HL-60 (cell line): ENCODE measurements around the gene SERPINB2.

Source experiments
- DNase-seq, 2 experiments: peaks; one replicate each; pipeline ENCODE4 v3.0.0-alpha.2; 2010 to 2020; ENCODE audit warnings: low read depth in 1 of 2, low spot score in 1 of 2
- H3K27ac ChIP-seq: fragments of 250-450 bp; sonication (Bioruptor Pico); replicated peaks from 2 replicates; pipeline ENCODE4 v1.5.1; 2020; ENCODE audit warnings: mild to moderate bottlenecking, moderate library complexity
- H3K27me3 ChIP-seq: fragments of 250-450 bp; sonication (Bioruptor Pico); 2 replicates; pipeline ENCODE4 v1.5.1; 2021; ENCODE audit warnings: mild to moderate bottlenecking, moderate library complexity; ENCODE audit not compliant: insufficient read depth, poor library complexity, severe bottlenecking
- H3K4me3 ChIP-seq: replicated peaks from 2 replicates; pipeline ENCODE4 v1.5.1; 2011; ENCODE audit warnings: mild to moderate bottlenecking, control low read depth, low read length; ENCODE audit not compliant: insufficient read depth
- GABPA ChIP-seq: IDR thresholded peaks from 2 replicates; pipeline ENCODE4 v1.6.1; 2012; ENCODE audit warnings: low read depth
- POLR2AphosphoS5 ChIP-seq: IDR thresholded peaks from 2 replicates; pipeline ENCODE4 v1.6.1; 2012; ENCODE audit warnings: low read depth
- REST ChIP-seq: IDR thresholded peaks from 2 replicates; pipeline ENCODE4 v1.6.1; 2012; ENCODE audit warnings: low read depth; ENCODE audit not compliant: insufficient replicate concordance
- SPI1 ChIP-seq: IDR thresholded peaks from 2 replicates; pipeline ENCODE4 v1.6.1; 2012; ENCODE audit warnings: low read depth, mild to moderate bottlenecking, borderline replicate concordance
- long read RNA-seq: library from polyadenylated mRNA; unstranded; transcript quantifications from one replicate; pipeline ENCODE4 v2.0.0, GENCODE V29; 2020
- TF ChIP-seq, protein P1 (sequence below): IDR thresholded peaks from one replicate; pipeline ENCODE4 v1.5.1; 2011; ENCODE audit warnings: low read length, control low read depth, inconsistent platforms; ENCODE audit not compliant: insufficient read depth

SERPINB2 gene
- long read RNA-seq: 0 reads

- no peak for DNase-seq
- Histone ChIP-seq H3K27me3 (no peaks in the 10 kb centered on the region), H3K4me3 (peak within 1 kb of the TSS; percentile 53), H3K27ac (peak within 1 kb of the TSS; percentile 85)
- no peak for TF ChIP-seq POLR2AphosphoS5
- no peak for TF ChIP-seq GABPA
- no peak for TF ChIP-seq REST
- TF ChIP-seq, protein P1, sequence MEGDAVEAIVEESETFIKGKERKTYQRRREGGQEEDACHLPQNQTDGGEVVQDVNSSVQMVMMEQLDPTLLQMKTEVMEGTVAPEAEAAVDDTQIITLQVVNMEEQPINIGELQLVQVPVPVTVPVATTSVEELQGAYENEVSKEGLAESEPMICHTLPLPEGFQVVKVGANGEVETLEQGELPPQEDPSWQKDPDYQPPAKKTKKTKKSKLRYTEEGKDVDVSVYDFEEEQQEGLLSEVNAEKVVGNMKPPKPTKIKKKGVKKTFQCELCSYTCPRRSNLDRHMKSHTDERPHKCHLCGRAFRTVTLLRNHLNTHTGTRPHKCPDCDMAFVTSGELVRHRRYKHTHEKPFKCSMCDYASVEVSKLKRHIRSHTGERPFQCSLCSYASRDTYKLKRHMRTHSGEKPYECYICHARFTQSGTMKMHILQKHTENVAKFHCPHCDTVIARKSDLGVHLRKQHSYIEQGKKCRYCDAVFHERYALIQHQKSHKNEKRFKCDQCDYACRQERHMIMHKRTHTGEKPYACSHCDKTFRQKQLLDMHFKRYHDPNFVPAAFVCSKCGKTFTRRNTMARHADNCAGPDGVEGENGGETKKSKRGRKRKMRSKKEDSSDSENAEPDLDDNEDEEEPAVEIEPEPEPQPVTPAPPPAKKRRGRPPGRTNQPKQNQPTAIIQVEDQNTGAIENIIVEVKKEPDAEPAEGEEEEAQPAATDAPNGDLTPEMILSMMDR: no peak
- TF ChIP-seq SPI1: no peak
These were observed at the start of gene SERPINB2 for GRCh38 chr18:63887424-63887823. Gene SERPINB2, plus strand, starts transcription at chr18:63887705. Its CDS starts 3,740 bp downstream, at chr18:63891445.

- Histone ChIP-seq H3K27ac (no peak overlapping the region), H3K4me3 (no peak overlapping the region), H3K27me3 (no peaks in the 10 kb centered on the region)
- TF ChIP-seq POLR2AphosphoS5 (no peak), GABPA (no peak), REST (no peak), SPI1 (no peak)
- TF ChIP-seq, protein P1: no peak
- DNase-seq: no peak
These were observed 44.5 kb upstream of the SERPINB2 start for GRCh38 chr18:63843008-63843407.

- TF ChIP-seq, protein P1: peak; percentile 52
- TF ChIP-seq GABPA: no peak
- H3K27me3 ChIP-seq: no peaks in the 10 kb centered on the region
- DNase-seq: peak in 1 of 2 experiments; percentile 31
- H3K4me3 ChIP-seq: no peak overlapping the region
- no peak overlapping the region for H3K27ac ChIP-seq
These were observed 43.3 kb upstream of the SERPINB2 start for GRCh38 chr18:63844254-63844653.

DNA sequence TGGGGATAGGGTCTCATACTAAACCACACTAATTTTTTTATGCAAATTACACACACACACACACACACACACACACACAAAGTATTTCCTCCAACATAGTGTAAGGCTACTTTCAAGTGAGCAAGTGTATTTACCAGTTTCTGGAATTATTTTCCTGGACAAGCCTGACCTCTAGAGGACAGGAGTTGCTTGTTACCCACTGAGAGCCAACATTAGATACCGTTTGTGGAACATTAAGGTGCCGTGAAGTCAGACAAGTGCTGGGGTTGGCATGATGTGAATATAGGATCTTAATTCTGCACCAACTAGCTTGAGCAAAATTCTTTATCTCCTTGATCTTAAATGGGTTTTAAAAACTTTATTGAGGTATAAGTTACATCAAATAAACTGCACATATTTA lies 39.3 kb upstream of the SERPINB2 start:
- H3K27me3 ChIP-seq: no peaks in the 10 kb centered on the region
- DNase-seq: peak; percentile 55 to 77
- no peak overlapping the region for H3K27ac ChIP-seq

More for the DNA sequence above, 39.3 kb upstream of the SERPINB2 start:
- TF ChIP-seq, protein P1: peak; percentile 85
- no peak for TF ChIP-seq SPI1
- H3K4me3 ChIP-seq: no peak overlapping the region
